ENCODE data around the gene ACACA.

ACACA gene

DNA sequence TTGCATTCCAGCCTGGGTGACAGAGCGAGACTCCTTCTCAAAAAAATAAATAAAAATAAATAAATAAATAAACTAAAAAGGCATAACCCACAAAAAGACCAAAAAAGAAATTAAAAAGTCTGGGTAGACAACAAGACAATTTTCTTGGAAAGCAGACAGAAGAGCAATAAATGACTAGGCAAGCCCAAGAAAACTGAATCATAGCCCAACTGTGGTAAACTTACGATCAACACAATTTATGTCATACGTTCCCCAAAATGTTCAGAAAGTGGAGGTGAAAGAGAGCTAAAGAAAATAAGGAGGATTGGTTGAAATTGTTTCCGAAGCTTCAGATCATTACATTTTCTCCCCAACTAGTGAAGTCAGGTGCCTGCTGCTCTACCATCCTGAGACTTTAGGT, 62.1 kb downstream of the ACACA start:
- no peak for DNase-seq (ENCODE audit: low spot score)

GRCh38 chr17:37342589-37342988, 64.0 kb downstream of the ACACA start:
- DNase-seq (ENCODE audit: low spot score) = no peak

DNA sequence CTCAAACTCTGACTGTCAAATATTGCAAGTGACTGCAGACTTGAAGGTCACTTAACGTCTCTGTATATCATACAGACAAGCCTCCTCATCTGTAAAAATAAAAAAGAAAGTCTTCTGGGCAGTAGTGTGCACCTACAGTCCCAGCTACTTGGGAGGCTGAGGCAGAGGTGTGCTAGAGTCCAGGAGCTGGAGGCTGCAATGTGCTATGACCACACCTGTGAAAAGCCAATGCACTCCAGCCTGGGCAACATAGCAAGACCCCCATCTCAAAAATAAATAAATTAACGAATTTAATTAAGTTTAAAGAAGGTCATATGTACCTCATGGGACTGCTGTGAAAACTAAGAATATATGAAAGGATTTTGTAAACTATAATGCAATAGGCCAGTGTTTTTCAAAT, 65.8 kb downstream of the ACACA start:
- no peak for DNase-seq (ENCODE audit: low spot score)

GRCh38 chr17:37339321-37339720, 67.3 kb downstream of the ACACA start:
- DNase-seq (ENCODE audit: low spot score) = no peak

GRCh38 chr17:37338847-37339246, 67.8 kb downstream of the ACACA start:
- no peak for DNase-seq (ENCODE audit: low spot score)

DNA sequence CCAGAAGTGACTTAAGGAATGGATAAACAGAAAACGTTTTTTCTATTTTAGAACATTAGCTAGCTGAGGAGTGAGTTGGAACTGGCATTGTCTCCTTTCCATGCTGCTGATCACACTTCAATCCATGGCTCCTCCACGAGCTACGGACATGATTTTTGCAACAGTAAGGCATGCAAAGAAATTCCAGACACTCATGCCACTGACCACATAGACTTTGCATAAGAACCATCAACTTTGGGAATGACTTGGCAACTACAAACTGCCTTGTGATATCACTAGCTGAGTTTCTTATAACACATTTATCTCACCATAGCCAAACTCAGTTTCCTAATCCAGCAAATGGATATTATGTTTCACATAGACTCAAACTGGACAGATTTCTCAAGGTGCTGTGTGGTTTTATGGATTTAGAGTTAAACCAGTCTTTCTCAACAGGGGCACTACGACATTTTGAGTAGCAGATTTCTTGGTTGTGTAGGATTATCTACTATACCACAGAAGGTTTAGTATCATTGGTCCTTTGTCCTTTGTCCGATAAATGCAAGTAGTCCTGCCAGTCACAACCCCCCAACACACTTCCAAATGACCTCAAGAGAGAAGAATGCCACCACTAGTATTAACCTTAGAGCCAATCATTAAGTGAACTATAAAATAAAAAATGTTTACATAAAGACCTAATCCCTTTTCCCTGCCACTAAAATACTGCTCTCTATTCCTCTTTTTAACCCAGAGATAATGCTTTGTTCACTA, 79.1 kb downstream of the ACACA start:
- DNase-seq (ENCODE audit: low spot score) = no peak

GRCh38 chr17:37322826-37323561, 83.6 kb downstream of the ACACA start:
- no peak for DNase-seq (ENCODE audit: low spot score)

GRCh38 chr17:37322106-37322505, 84.5 kb downstream of the ACACA start:
- no peak for DNase-seq (ENCODE audit: low spot score)

DNA sequence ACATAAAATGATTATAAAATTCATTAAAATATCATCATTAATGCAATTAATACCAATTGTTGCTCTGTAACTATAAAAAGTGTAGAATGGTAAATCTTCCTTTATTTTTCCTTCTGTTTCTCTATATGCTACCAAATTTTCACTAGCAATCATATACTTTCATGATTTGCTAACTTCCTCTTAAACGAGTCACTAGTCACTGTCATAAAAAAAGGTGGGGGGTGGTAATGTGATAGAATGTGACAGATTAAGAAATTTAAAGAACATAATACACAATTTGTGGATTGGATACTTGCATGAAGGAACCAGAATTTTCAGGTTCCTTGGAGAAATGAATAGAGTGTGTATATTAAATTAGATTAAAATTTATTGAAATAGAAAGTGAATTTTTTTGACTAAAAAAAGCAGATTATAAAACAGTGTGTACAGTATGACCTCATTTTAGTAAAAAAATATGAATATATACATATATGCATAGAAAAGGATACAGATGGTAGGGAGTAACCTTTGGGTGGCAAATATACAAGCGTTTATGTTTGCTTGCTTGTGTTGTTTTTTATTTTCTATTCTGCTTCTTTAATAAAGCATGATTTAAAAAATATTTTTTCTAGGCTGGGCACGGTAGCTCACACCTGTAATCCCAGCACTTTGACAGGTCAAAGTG, 87.6 kb downstream of the ACACA start:
- no peak for DNase-seq (ENCODE audit: low spot score)

DNA sequence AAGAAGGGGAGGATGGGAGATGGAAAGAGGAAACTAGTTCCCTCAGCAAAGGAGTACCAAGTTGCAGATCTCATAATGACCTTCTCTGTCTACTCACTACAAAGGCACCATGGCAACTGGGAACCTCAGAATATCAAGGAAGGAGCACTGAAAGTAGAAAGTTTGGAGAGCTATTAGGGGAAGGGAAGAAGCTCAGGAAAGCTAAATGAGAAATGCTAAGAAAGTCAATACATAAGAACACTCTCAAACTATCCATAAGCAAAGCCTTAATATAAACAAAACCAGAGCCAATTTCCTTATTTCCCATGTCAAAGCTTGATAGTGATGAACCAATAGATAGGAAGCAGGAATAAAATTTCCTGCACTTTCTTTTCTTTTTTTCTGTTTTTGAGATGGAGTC, 88.8 kb downstream of the ACACA start:
- no peak for DNase-seq (ENCODE audit: low spot score)

DNA sequence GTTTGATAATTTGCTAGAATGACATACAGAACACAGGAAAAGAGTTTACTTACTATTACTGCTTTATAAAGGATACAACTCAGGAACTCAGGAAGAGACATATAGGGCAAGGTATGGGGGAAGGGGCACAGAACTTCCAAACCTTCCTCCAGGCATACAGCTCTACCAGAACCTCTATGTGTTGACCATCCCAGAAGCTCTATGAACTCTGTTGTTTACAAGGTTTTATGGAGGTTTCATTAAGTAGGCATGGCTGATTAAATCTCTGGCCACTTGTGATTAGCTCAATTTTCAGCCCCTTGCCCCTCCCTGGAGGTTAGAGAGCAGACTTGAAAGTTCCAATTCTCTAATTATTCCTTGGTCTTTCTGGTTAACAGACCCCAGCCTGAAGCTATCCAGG, 91.0 kb downstream of the ACACA start:
- DNase-seq (ENCODE audit: low spot score) = no peak

- DNase-seq (ENCODE audit: low spot score) = peak; percentile 16
Measured at GRCh38 chr17:37312137-37312923, 94.3 kb downstream of the ACACA start.

DNA sequence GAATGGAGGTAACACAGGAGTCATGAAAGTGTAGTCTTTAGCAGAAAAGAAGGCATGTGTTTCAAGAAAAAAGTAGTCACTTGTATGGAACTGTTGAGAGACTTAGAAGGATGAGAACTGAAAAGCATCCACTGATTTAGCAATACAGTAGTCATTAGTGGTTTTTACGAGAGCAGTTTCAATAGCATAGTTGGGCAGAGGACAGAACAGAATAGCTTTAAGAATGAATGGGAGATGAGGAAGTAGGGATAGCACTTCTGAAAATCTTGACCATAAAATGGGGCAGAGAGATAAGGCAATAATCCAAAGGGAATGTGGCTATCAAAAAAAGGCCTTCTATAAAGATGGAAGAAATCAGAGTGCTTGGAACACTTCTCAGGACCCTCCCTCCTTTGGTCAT, 95.7 kb downstream of the ACACA start:
- DNase-seq (ENCODE audit: low spot score) = no peak

- no peak for DNase-seq (ENCODE audit: low spot score)
Measured at GRCh38 chr17:37309051-37309450, 97.6 kb downstream of the ACACA start.

DNA sequence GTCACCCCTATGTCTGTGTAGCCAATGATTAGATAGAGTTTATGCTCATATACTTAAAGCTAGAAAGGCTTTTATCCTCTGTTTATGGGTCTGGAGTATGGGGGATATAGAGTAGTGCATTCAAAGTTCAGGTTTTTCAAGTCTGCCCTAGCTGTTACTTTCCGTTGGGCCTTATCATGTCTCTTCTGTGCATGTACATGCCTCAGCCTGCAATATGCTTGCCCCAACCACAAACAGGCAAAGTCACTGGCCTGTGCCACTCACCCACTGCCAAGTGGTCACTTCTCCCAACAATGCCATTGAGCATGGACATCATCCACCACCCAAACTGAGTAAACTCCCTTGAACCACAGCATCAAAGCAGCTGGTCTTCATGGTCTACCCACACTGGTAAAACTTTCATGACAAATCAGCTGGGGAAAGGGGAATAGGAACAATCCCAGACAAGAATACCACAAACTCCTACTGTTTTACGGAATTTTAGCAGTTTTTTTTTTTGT, 101.2 kb downstream of the ACACA start:
- no peak for DNase-seq (ENCODE audit: low spot score)

GRCh38 chr17:37301288-37301687, 105.3 kb downstream of the ACACA start:
- DNase-seq (ENCODE audit: low spot score) = no peak

- DNase-seq (ENCODE audit: low spot score) = no peak
Measured at GRCh38 chr17:37300683-37301082, 106.0 kb downstream of the ACACA start.

DNA sequence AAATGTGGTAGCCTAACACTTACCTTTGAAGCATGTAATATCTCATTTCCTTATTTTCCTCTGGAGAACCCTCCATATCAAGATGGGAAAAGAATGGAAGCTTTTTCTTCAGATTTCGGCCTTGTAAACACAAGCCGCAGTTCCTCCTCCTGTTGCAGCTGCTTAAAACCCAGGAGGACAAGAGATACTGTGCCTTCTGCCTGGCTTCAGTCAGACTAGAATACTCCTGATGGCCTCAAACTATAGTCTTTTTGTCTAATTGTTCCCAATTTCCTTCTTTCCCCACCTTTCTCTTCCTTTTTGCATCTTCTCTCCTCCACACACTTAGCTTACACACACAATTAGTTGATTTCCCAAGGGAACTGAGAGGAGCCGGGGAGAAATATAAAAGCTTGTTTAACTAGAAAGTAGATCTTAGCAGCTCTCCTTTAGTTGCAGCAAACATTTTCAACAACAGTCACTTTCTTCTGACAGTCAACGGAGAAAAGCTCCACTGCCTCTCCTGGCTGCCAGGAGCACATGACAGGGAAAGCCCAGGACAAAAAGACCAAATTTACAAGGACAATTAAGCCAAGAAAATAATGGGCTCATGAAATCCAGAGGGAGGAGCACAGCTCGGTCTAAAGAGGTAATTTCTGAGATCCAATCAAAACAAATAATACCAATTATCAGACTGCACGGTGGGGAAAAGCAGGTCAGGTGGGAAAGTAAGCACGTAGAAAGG, 107.2 kb downstream of the ACACA start:
- no peak for DNase-seq (ENCODE audit: low spot score)

DNA sequence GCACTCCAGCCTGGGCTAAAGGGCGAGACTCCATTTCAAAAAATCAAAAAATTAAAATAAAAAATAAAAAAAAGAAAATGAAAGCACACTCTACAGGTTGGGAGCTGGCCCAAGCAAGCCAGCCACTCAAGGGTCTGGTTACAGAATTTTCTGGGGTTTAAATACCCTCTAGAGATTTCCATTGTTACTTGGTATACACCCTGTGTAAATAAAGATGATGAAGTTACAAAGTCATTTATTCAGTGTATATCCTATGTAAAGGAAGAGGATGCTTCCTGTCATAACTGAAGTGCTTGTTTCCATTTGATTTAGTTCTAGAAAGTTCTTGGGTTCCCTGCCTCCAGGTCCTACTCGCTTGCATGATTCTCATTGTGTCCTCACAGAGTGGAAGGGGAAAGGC, 110.7 kb downstream of the ACACA start:
- DNase-seq (ENCODE audit: low spot score) = no peak

- no peak for DNase-seq (ENCODE audit: low spot score)
Measured at GRCh38 chr17:37294888-37295287, 111.7 kb downstream of the ACACA start.

- DNase-seq (ENCODE audit: low spot score) = no peak
Measured at GRCh38 chr17:37293770-37294169, 112.9 kb downstream of the ACACA start.
